SU-DHL-6 (cell line): ENCODE data around the gene ACER2.

ENCODE experiments used
- H2AFZ ChIP-seq: fragments of 200-600 bp; sonication (generic); 2 replicates; pipeline ENCODE4 v1.6.1; 2014; ENCODE audit warnings: low read depth, mild to moderate bottlenecking, moderate library complexity, mixed read lengths, antibody characterized with exemption, low read length; ENCODE audit not compliant: severe bottlenecking
- H3F3A ChIP-seq: fragments of 200-600 bp; shearing (Covaris generic); 2 replicates; pipeline ENCODE4 v1.6.0; 2016; ENCODE audit warnings: antibody characterized with exemption, mild to moderate bottlenecking; ENCODE audit not compliant: insufficient read depth
- H3K27ac ChIP-seq: fragments of 200-600 bp; sonication (generic); 2 replicates; pipeline ENCODE4 v1.5.1; 2016; ENCODE audit warnings: low read depth, mild to moderate bottlenecking, low read length, moderate library complexity, mixed read lengths
- H3K27me3 ChIP-seq: fragments of 200-600 bp; sonication (generic), shearing (Covaris generic); 2 replicates; pipeline ENCODE4 v1.6.0; 2014; ENCODE audit warnings: mild to moderate bottlenecking, low read length
- H3K36me3 ChIP-seq: fragments of 200-600 bp; sonication (generic); 2 replicates; pipeline ENCODE4 v1.6.1; 2014; ENCODE audit warnings: mild to moderate bottlenecking, low read length, mixed read lengths
- H3K4me2 ChIP-seq: fragments of 300-600, 200-600 bp; shearing (Covaris generic), sonication (generic); 2 replicates; pipeline ENCODE4 v1.6.0; 2014; ENCODE audit warnings: low read length, low read depth, mild to moderate bottlenecking; ENCODE audit not compliant: poor library complexity, severe bottlenecking
- H3K4me3 ChIP-seq: fragments of 200-600 bp; sonication (generic); 2 replicates; pipeline ENCODE4 v1.5.1; 2014; ENCODE audit warnings: antibody characterized with exemption, low read length, mild to moderate bottlenecking, mixed read lengths; ENCODE audit not compliant: insufficient read depth, poor library complexity, severe bottlenecking
- H3K79me2 ChIP-seq: fragments of 200-600 bp; sonication (generic); 2 replicates; pipeline ENCODE4 v1.6.1; 2014; ENCODE audit warnings: mild to moderate bottlenecking, low read length, moderate library complexity; ENCODE audit not compliant: insufficient read depth
- H3K9ac ChIP-seq: fragments of 200-600 bp; sonication (generic); 2 replicates; pipeline ENCODE4 v1.7.0; 2014; ENCODE audit warnings: mild to moderate bottlenecking, low read length
- H3K9me2 ChIP-seq: fragments of 200-600 bp; sonication (generic); replicated peaks from 2 replicates; pipeline ENCODE4 v1.6.1; 2014; ENCODE audit warnings: low read length; ENCODE audit not compliant: insufficient read depth
- H3K9me3 ChIP-seq: fragments of 200-600 bp; sonication (generic); 2 replicates; pipeline ENCODE4 v1.6.1; 2014; ENCODE audit warnings: low read length, mixed read lengths; ENCODE audit not compliant: insufficient read depth
- H4K20me1 ChIP-seq: fragments of 200-600 bp; sonication (generic); 2 replicates; pipeline ENCODE4 v1.6.1; 2014; ENCODE audit warnings: low read depth, mild to moderate bottlenecking, antibody characterized with exemption, low read length, moderate library complexity, mixed read lengths
- CTCF ChIP-seq: fragments of 200-600 bp; sonication (generic); IDR thresholded peaks from one replicate; pipeline ENCODE4 v1.5.1; 2017; ENCODE audit warnings: antibody characterized with exemption, mild to moderate bottlenecking, low read length, moderate library complexity; ENCODE audit not compliant: insufficient read depth, poor library complexity, severe bottlenecking
- EZH2phosphoT487 ChIP-seq: fragments of 200-600 bp; sonication (generic), shearing (Covaris generic); conservative IDR thresholded peaks from 2 replicates; pipeline ENCODE4 v1.6.1; 2018; ENCODE audit warnings: mild to moderate bottlenecking, antibody characterized with exemption, low read length, moderate library complexity, mixed read lengths

The ACER2 gene

GRCh38 chr9:19464764-19465585 is 56.2 kb downstream of the ACER2 start:
- peak overlapping the region; percentile 56 for H3K4me3 ChIP-seq
- no peaks in the 10 kb centered on the region for H3K27me3 ChIP-seq
- no peaks in the 10 kb centered on the region for H3F3A ChIP-seq
- H3K9ac ChIP-seq, result peak overlapping the region; percentile 51; the same call in 1 of the 2 replicates
- H3K27ac ChIP-seq, result no peak overlapping the region
- TF ChIP-seq CTCF (peak; percentile 99), EZH2phosphoT487 (no peak)
- H3K4me2 ChIP-seq, result peak overlapping the region; percentile 48
- H3K36me3 ChIP-seq, result no peaks in the 10 kb centered on the region
- H3K9me3 ChIP-seq, result no peaks in the 10 kb centered on the region
- H4K20me1 ChIP-seq, result no peaks in the 10 kb centered on the region
- peak overlapping the region; percentile 44 for H2AFZ ChIP-seq
- H3K9me2 ChIP-seq, result no peaks in the 10 kb centered on the region
- no peaks in the 10 kb centered on the region for H3K79me2 ChIP-seq

- H3K9me3 ChIP-seq, result no peaks in the 10 kb centered on the region
- H3F3A ChIP-seq, result no peaks in the 10 kb centered on the region
- H3K4me3 ChIP-seq, result no peak overlapping the region
- H4K20me1 ChIP-seq, result no peaks in the 10 kb centered on the region
- H3K9ac ChIP-seq, result no peak overlapping the region
- H3K4me2 ChIP-seq, result no peak overlapping the region
- no peaks in the 10 kb centered on the region for H3K27me3 ChIP-seq
- H3K36me3 ChIP-seq, result no peaks in the 10 kb centered on the region
- H2AFZ ChIP-seq, result no peak overlapping the region
- no peaks in the 10 kb centered on the region for H3K79me2 ChIP-seq
- no peak overlapping the region for H3K27ac ChIP-seq
- H3K9me2 ChIP-seq, result no peaks in the 10 kb centered on the region
- TF ChIP-seq CTCF (no peak), EZH2phosphoT487 (no peak)
Observed at GRCh38 chr9:19465586-19466279, 56.9 kb downstream of the ACER2 start.

- H3K79me2 ChIP-seq, result no peaks in the 10 kb centered on the region
- no peaks in the 10 kb centered on the region for H4K20me1 ChIP-seq
- H3K36me3 ChIP-seq, result no peaks in the 10 kb centered on the region
- H3K9ac ChIP-seq, result no peak overlapping the region
- no peak overlapping the region for H3K27ac ChIP-seq
- no peak overlapping the region for H2AFZ ChIP-seq
- no peak for TF ChIP-seq EZH2phosphoT487
- no peak for TF ChIP-seq CTCF
- H3K9me2 ChIP-seq, result no peaks in the 10 kb centered on the region
- H3K9me3 ChIP-seq, result no peaks in the 10 kb centered on the region
- no peaks in the 10 kb centered on the region for H3F3A ChIP-seq
- H3K27me3 ChIP-seq, result no peaks in the 10 kb centered on the region
- H3K4me2 ChIP-seq, result no peak overlapping the region
- H3K4me3 ChIP-seq, result no peak overlapping the region
Observed at GRCh38 chr9:19466280-19466639, 57.5 kb downstream of the ACER2 start.
